LNCaP clone FGC (cell line): ENCODE measurements around the gene PKP3.

Experiments
- DNase-seq: peaks from one replicate; pipeline ENCODE4 v3.0.0-alpha.2; 2011; ENCODE audit warnings: low read depth
- H3K4me3 ChIP-seq: 2 replicates; pipeline ENCODE4 v1.5.1; 2011; ENCODE audit warnings: mild to moderate bottlenecking, low read depth, low read length, control low read depth
- CTCF ChIP-seq: IDR thresholded peaks from 2 replicates; pipeline ENCODE4 v1.5.1; 2012; ENCODE audit warnings: mild to moderate bottlenecking; ENCODE audit not compliant: control insufficient read depth, insufficient read depth; ENCODE audit errors: extremely low read depth

Gene PKP3

GRCh38 chr11:450809-451451 lies 56.9 kb downstream of the PKP3 start:
- DNase-seq, result peak; percentile 34
- H3K4me3 ChIP-seq, result peak overlapping the region; percentile 88

GRCh38 chr11:451738-452137 lies 57.7 kb downstream of the PKP3 start:
- H3K4me3 ChIP-seq, result peak overlapping the region; percentile 88
- TF ChIP-seq CTCF, result no peak
- DNase-seq, result no peak

More at GRCh38 chr11:450809-451451, 56.9 kb downstream of the PKP3 start:
- peak; percentile 70 for TF ChIP-seq CTCF

GRCh38 chr11:452203-452744 lies 58.3 kb downstream of the PKP3 start:
- TF ChIP-seq CTCF, result no peak
- no peak overlapping the region for H3K4me3 ChIP-seq
- DNase-seq, result no peak

GRCh38 chr11:452916-453527 lies 59.0 kb downstream of the PKP3 start:
- TF ChIP-seq CTCF, result no peak
- H3K4me3 ChIP-seq, result no peak overlapping the region
- DNase-seq, result no peak

GRCh38 chr11:453564-453963 lies 59.6 kb downstream of the PKP3 start:
- no peak for DNase-seq
- no peak overlapping the region for H3K4me3 ChIP-seq
- TF ChIP-seq CTCF, result no peak

- DNase-seq, result no peak
- H3K4me3 ChIP-seq, result no peak overlapping the region
- no peak for TF ChIP-seq CTCF
Observed at GRCh38 chr11:454043-454442, 60.0 kb downstream of the PKP3 start.
